ENCODE data around the gene ACER3. TPM values are rescaled to one million over a fixed set of nuclear protein-coding genes. Genes with fewer than 3 reads are reported as not detected.

ACER3 gene
- total RNA-seq, 4 donors from 2014 or later: 11.5 to 29.3 (median 17.9) TPM

DNA sequence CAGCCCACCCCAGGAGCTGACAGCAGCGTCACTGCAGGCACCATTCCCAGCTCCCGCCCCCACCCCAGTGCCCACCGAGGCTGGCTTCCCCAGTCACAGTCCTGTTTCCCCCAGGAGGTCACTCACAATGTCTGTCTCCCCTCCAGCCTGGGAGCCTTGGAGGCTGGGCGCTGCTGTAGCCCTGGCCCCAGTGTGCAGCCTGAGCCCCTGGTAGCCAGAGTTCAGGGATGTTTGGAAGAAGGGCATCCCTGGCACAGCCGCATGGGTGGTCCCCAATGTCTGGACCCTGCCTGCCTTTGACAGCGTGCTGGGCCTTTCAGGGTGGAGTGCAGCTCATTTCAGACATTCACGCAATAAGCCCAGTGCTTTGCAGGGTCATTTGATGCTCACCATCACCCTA, 210.4 kb downstream of the ACER3 start:
- DNase-seq: no peak
- Histone ChIP-seq H3K4me3 (replicated peaks in 1 of 3) (no peak overlapping the region), H3K27me3 (no peaks in the 10 kb centered on the region), H3K36me3 (no peaks in the 10 kb centered on the region), H3K9me3 (no peaks in the 10 kb centered on the region), H3K4me1 (peaks cover 0 to 40% of the 10 kb centered on the region in 2 donors), H3K27ac (no peak overlapping the region)
- TF ChIP-seq, protein P1, sequence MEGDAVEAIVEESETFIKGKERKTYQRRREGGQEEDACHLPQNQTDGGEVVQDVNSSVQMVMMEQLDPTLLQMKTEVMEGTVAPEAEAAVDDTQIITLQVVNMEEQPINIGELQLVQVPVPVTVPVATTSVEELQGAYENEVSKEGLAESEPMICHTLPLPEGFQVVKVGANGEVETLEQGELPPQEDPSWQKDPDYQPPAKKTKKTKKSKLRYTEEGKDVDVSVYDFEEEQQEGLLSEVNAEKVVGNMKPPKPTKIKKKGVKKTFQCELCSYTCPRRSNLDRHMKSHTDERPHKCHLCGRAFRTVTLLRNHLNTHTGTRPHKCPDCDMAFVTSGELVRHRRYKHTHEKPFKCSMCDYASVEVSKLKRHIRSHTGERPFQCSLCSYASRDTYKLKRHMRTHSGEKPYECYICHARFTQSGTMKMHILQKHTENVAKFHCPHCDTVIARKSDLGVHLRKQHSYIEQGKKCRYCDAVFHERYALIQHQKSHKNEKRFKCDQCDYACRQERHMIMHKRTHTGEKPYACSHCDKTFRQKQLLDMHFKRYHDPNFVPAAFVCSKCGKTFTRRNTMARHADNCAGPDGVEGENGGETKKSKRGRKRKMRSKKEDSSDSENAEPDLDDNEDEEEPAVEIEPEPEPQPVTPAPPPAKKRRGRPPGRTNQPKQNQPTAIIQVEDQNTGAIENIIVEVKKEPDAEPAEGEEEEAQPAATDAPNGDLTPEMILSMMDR (IDR thresholded peaks at IDR 0.05): no peak
- no peak for TF ChIP-seq POLR2A (IDR thresholded peaks at IDR 0.05)
- 90 to 93% methylated on average over 7 of the region's 7 CpGs for WGBS, 2 donors
- intact Hi-C loops (cut with DNase I): no loop called here

DNA sequence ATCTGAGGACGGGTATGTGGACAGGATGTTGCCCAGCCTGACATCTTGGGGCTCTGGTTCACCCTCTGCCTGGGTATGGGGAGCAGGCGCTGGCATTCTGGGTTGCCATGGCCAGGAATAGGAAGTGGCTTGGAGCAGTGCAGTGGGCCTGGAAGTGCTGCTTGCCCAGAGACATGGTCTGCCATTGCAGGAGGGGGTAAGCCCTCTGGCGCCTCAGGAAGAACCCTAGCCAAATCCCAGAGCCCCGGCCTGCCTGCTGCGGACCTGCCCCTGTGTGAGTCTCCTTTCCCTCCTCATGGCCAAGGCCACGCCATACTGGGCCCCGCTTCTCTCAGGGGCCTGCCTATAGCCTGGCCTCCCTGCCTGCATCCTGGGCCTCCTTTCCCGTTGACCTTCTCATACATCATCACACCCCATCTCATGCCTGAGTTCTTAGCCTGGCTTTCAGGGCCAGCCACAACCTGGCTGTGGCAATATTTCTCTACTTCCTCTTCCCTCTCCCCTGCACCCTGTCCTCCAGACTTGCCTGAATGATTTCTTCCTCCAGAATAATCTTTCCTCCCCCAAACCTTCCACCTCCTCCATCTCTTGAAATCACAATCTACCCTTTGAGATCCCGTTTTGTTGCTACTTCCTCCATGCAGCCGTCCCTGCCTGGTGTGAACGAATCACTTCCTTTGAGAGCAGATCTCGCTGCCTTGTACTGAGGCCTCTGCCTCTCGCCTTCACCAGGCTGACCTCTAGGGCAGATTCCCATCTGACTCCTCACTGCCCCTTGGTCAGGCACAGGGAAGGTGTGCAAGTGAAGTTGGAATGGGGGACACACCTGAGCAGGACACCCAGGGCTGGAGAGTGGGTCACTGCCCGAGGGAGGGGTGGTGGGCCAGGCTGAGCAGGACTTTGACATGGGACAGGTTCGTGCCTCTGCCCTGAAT, 211.2 kb downstream of the ACER3 start:
- 78 to 88% methylated on average over 13 to 15 of the region's 15 CpGs for WGBS, 2 donors
- intact Hi-C loops (cut with DNase I): no loop called here
- H3K27me3 ChIP-seq: no peaks in the 10 kb centered on the region
- no peak overlapping the region for H3K4me3 ChIP-seq (replicated peaks in 1 of 3)
- no peaks in the 10 kb centered on the region for H3K9me3 ChIP-seq
- TF ChIP-seq, protein P1 (IDR thresholded peaks at IDR 0.05): no peak
- TF ChIP-seq POLR2A (IDR thresholded peaks at IDR 0.05): no peak
- DNase-seq: no peak
- H3K4me1 ChIP-seq: peaks cover 0 to 40% of the 10 kb centered on the region in 2 donors
- peak overlapping the region in 2 of 3 donors; percentile 56 to 67 for H3K27ac ChIP-seq
- no peaks in the 10 kb centered on the region for H3K36me3 ChIP-seq

DNA sequence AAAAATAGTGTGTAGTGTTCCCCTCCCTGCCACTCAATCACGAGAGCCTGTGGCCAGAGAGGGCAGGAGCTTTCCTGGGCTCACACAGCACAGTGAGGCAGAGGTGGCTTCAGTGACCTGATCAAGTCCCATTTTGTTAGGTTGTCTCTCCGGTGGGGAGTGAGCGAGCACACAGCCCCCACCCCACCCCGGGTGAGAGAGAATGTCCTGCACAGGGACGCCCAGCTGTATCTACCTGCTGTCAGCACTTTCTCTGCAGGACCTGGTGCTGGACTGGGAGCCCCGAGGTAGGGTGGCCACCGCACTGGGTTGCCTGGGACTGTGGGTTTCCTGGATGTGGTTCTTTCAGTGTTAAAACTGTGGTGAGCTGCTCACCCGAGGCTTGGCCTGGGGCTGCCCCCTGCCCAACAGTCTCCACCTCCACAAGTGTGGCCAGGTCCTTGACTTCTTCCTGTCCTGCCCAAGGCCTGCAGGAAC, 212.2 kb downstream of the ACER3 start:
- no peaks in the 10 kb centered on the region for H3K27me3 ChIP-seq
- 70 to 73% methylated on average over 4 to 7 of the region's 8 CpGs for WGBS, 2 donors
- H3K9me3 ChIP-seq: no peaks in the 10 kb centered on the region
- peaks cover 0 to 32% of the 10 kb centered on the region in 2 donors for H3K4me1 ChIP-seq
- intact Hi-C loops (cut with DNase I): no loop called here
- no peaks in the 10 kb centered on the region for H3K36me3 ChIP-seq
- H3K4me3 ChIP-seq (replicated peaks in 1 of 3): no peak overlapping the region
- peak overlapping the region; percentile 19 to 67 (median 56) for H3K27ac ChIP-seq
- TF ChIP-seq, protein P1 (IDR thresholded peaks at IDR 0.05): no peak
- TF ChIP-seq POLR2A (IDR thresholded peaks at IDR 0.05): no peak
- no peak for DNase-seq

DNA sequence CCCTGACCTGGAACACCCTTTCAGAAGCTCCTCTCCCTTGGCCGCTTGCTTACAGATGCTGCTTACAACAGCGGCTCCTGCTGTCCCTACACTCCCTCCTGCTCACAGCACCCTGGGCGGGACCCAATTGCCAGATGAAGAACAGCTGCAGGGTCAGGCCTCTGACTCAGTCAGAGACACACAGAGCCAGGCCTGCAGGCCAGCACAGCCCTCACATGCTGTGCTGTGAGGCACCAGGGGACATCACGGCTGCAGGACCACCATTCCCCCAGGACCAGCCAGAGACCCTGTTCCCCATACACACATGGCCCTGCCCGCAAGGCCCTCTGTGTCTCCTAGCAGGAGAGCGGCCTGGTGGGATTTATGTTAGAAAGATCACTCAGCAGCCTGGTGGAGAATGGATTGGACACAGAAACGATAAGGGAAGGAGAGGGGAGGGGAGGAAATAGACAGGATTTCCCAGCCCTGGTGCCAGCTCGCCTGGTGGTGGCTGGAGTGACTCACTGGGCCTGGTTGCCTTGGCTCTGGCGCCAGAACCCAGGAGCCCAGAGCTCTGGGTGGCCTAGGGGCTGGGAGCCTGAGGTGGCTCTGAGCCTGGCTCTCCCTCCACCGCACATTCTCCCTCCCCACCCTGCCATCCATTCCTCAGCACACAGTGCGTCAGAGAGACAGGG, 212.7 kb downstream of the ACER3 start:
- Histone ChIP-seq H3K9me3 (no peaks in the 10 kb centered on the region), H3K27me3 (no peaks in the 10 kb centered on the region), H3K27ac (peak overlapping the region in 2 of 3 donors; percentile 56 to 67), H3K4me3 (replicated peaks in 1 of 3) (no peak overlapping the region), H3K4me1 (peaks cover 0 to 32% of the 10 kb centered on the region in 2 donors), H3K36me3 (no peaks in the 10 kb centered on the region)
- WGBS, 2 donors: 65 to 68% methylated on average over 9 to 11 of the region's 11 CpGs
- DNase-seq: peak; percentile 32 to 35
- intact Hi-C loops (cut with DNase I): no loop called here
- TF ChIP-seq POLR2A (IDR thresholded peaks at IDR 0.05): peak in 1 of 2 donors; percentile 13
- TF ChIP-seq, protein P1 (IDR thresholded peaks at IDR 0.05): no peak

All from thyroid gland (tissue), 4 donors.